Medulla oblongata (tissue), 1 donor: Measurements from ENCODE around the gene TM9SF2.

ENCODE experiments used
- DNase-seq: peaks from one replicate; pipeline ENCODE4 v3.0.0-alpha.2; 2015; ENCODE audit errors: extremely low spot score

TM9SF2 gene

DNA sequence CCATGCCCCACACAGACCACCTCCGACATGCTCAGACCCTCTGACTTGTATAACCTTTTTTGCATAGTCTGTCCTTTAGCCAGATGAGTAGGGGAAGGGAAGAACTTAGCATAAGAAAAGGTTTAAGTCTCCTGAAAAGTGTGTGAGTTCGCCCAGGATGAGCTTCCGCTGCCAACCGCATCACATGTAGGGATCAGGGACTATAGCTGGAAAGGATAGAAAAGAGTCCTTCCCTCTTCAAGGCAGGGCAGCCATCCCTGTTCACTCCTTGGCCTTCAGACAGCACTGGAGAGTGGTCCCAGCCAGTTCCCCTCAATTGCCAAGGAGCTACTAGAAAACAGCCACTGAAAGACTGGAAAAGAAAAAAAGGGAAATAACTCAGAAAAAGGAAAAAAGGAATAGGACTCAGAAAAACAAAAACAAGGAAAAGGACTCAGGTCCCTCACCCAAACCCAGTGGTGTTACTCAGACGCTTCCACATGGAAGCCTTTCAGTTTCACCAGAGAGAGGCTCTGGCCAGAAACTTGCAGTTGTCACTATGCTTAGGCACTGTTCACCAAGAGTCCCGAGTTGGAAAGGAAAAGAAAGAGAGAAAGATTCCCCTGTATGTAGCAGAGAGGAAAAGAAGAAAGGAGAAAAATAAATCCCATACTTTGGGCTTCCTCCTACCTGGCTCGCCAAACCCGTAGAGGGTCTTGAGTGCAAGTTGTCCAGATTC is 5.6 kb upstream of the TM9SF2 start:
- DNase-seq: peak; percentile 53

GRCh38 chr13:99496184-99497142 is 4.8 kb upstream of the TM9SF2 start:
- peak; percentile 92 for DNase-seq

- DNase-seq: peak; percentile 95
Measured at GRCh38 chr13:99498171-99499161, 2.8 kb upstream of the TM9SF2 start.

DNA sequence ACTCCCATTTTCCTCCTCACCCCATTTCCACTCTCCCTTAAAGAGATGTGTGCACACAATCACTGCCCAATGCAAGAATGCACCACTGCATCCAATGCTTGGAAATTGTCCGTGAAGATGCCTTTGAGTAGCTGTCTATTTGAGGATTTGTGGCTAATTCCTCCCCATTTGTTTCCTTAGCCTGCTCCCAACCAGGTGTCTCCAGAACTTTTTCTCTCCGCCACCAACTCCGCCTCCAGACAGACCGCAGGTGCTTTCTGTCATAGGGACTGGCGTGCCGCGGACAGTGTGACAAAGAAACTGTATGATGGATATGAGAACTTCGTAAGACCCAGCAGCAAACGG is 461 bp upstream of the TM9SF2 start:
- DNase-seq: no peak

GRCh38 chr13:99501848-99502301 is 603 bp downstream of the TM9SF2 start:
- DNase-seq: no peak

DNA sequence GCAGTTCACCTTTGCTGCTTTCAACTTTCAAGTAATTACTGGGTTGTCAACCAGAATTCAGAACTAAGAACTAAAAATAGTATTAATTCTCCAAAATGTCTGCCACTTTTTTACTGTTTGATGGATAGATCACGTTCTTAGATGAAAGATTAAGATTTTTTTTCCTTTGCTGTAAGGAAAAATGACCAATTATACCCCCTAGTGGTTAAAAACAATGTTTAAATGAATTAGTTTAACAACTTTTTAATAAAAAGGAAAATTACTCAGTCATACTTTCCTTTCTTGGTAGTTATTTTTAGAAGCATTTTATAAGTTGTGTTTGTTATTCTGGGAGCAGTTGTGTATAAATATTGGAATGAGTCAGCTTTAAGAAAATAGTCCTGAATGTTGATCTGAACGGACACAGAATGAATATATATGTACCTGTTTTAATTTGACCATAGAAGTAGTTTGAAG is 4.6 kb downstream of the TM9SF2 start:
- no peak for DNase-seq

GRCh38 chr13:99506634-99507033 is 5.4 kb downstream of the TM9SF2 start:
- DNase-seq: peak; percentile 52

GRCh38 chr13:99507054-99507453 is 5.8 kb downstream of the TM9SF2 start:
- no peak for DNase-seq

GRCh38 chr13:99507551-99507950 is 6.3 kb downstream of the TM9SF2 start:
- DNase-seq: no peak

- no peak for DNase-seq
Measured at GRCh38 chr13:99507986-99508385, 6.7 kb downstream of the TM9SF2 start.

DNA sequence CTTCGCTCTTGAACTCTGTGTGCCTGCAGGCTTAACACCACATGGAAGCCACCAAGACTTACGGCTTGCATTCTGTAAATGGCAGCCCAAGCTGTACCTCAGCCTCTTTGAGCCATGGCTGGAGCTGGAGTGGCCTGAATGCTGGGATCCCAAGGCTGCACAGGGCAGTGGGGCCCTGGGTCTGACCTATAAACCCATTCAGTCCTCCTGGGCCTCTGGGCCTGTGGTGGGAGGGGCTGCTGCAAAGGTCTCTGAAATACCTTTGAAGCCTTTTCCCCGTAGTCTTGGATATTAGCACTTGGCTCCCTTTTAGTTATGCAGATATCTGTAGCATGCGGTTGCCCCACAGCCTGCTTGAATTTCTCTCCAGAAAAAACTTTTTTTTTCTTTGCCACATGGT is 8.2 kb downstream of the TM9SF2 start:
- no peak for DNase-seq

- no peak for DNase-seq
Measured at GRCh38 chr13:99514801-99515200, 13.5 kb downstream of the TM9SF2 start.

DNA sequence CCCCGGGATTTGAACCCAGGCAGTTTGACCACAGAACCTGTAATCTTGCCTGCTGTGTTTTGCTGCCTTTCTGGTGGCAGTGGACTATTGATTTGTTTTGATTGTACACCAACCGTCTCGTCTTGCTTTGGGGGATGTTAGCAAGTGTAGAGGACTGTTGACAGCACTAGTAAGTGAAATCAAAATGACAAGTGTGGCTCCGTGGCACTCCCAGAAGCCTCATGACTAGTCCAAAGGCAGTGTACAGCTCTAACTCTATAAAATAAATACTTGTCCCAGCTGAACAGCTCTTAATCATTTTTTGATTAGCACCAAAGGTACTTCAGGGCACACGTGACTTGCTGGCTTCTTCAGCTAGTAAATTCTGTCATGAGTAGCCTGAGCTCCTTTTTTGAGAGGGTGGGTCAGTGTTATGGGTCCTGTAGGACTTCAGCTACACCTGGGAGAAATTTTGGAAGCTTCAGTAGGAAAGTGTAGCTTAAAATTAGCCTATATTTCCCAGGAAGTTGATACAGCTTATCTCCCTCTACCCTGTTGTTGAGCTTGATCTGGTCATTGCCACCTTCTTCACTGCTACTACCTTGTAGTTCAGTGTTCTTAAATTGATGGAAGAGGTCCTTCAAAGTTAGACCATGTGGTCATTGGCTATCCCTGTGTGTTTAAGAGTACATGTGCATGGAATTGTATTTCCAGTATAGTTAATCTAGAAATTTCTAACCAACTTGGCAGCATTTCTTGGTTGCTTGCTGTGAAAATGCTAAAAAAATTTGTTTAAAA is 15.1 kb downstream of the TM9SF2 start:
- no peak for DNase-seq

GRCh38 chr13:99517577-99517976 is 16.3 kb downstream of the TM9SF2 start:
- no peak for DNase-seq

GRCh38 chr13:99517984-99518383 is 16.7 kb downstream of the TM9SF2 start:
- DNase-seq: no peak

DNA sequence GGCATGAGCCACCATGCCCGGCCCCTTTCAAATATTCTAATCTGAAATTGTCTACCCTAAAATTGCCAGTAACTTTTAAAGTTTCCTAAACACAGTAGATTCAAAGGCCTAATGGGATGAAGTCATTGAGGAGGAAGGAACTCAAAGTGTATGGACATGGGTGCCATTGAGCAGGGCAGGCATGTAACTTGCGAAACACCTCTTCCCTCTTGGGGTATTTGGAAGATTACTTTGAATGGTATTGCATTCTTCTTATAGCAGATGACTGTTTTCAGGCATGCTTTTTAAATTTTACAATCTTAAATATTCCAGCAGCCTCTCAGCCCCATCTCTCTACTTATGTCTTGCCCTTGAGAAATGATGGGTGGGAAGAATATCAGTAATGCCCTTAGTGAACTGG is 21.0 kb downstream of the TM9SF2 start:
- no peak for DNase-seq

- DNase-seq: no peak
Measured at GRCh38 chr13:99523838-99524237, 22.6 kb downstream of the TM9SF2 start.

DNA sequence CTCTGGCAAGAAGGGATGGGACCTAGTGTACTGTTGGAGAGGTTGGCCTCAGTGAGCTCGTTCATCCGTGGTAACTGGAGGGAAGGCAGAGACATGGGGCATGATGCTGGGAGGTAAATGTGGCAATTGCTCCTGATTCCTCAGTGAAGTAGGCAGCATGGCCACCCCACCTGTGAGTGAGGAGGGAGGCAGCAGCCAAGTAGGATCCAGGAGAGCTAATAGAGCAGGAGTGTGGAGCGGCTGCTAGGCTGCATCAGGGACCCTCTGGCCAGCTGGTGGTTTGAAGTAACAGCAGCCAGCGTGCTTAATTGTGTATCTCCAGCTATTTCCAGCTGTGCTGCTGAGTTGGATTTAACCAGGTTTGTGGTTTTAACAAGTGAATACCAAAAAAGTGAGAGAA is 24.7 kb downstream of the TM9SF2 start:
- no peak for DNase-seq

GRCh38 chr13:99526549-99526948 is 25.3 kb downstream of the TM9SF2 start:
- no peak for DNase-seq

DNA sequence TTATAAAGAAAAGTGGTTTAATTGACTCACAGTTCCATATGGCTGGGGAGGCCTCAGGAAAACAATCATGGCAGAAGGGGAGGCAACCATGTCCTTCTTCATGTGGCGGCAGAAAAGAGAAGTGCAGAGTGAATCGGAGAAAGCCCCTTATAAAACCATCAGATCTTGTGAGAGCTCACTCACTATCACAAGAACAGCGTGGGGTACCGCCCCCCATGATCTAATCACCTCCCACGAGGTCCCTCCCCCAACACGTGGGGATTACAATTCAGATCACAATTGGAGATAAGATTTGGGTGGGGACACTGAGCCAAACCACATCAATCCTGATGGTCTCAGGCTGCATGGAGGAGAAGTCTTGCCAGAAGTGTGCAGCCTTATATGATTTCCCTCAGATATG is 26.0 kb downstream of the TM9SF2 start:
- no peak for DNase-seq

DNA sequence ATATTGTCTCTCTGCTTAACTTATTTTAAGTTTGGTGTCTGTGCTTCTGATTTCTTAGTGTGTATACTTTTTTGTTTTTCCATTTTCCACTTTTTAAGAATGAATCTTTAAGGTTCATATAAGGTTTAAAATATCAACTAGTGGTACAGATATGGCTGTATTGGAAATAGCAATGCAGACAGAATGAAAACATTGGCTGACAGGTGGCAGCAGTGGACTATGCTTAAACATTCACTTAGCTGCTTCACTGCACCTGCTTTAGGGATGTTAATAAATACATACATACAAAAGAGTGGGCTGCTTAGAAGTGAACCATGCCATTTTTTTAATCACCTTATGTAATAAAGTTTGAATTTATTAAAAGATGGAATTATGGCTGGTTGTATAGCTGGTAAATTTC is 27.3 kb downstream of the TM9SF2 start:
- DNase-seq: no peak
